Measurements from ENCODE around the gene CLCA1. TPM values are rescaled to one million over a fixed set of nuclear protein-coding genes. Genes with fewer than 3 reads are reported as not detected.

Gene CLCA1
- total RNA-seq, 3 donors from 2014 or later = under 0.01 TPM; not detected in 2

DNA sequence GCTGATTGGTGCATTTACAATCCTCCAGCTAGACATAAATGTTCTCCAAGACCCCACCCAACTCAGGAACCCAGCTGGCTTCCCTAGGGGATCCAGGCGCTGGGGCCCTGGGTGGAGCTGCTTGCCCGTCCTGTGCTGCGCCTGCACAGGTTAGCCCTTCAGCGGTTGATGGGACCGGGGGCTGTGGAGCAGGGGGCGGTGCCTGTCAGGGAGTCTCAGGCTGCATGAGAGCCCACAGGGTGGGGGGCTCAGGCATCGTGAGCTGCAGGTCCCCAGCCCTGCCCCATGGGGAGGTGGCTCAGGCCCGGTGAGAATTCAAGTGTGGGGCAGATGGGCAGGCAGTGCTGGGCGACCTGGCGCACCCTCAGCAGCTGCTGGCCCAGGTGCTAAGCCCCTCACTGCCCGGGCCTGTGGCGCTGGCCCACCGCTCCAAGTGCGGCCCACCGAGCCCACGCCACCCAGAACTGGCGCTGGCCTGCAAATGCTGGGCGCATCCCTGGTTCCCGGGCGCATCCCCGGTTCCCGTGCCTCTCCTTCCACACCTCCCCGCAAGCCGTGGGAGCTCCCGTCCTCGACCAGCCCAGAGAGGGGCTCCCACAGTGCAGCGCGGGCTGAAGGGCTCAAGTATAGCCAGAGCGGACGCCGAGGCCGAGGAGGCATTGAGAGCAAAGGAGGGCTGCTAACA lies 55.1 kb downstream of the CLCA1 start:
- Histone ChIP-seq H3K4me3 (no peak overlapping the region), H3K4me1 (no peaks in the 10 kb centered on the region), H3K27ac (no peak overlapping the region), H3K27me3 (no peaks in the 10 kb centered on the region), H3K9me3 (peaks cover 0 to 6% of the 10 kb centered on the region in 2 donors), H3K36me3 (no peaks in the 10 kb centered on the region)
- TF ChIP-seq, protein P1, sequence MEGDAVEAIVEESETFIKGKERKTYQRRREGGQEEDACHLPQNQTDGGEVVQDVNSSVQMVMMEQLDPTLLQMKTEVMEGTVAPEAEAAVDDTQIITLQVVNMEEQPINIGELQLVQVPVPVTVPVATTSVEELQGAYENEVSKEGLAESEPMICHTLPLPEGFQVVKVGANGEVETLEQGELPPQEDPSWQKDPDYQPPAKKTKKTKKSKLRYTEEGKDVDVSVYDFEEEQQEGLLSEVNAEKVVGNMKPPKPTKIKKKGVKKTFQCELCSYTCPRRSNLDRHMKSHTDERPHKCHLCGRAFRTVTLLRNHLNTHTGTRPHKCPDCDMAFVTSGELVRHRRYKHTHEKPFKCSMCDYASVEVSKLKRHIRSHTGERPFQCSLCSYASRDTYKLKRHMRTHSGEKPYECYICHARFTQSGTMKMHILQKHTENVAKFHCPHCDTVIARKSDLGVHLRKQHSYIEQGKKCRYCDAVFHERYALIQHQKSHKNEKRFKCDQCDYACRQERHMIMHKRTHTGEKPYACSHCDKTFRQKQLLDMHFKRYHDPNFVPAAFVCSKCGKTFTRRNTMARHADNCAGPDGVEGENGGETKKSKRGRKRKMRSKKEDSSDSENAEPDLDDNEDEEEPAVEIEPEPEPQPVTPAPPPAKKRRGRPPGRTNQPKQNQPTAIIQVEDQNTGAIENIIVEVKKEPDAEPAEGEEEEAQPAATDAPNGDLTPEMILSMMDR (IDR thresholded peaks at IDR 0.05) = no peak
- TF ChIP-seq POLR2AphosphoS5 (IDR thresholded peaks at IDR 0.05) (no peak), POLR2A (IDR thresholded peaks at IDR 0.05) (no peak)
- intact Hi-C loops (cut with DNase I; ENCODE audit: low total_unique reads) = no loop called here
- no peak for DNase-seq (ENCODE audit: low spot score in 2 of 2)

DNA sequence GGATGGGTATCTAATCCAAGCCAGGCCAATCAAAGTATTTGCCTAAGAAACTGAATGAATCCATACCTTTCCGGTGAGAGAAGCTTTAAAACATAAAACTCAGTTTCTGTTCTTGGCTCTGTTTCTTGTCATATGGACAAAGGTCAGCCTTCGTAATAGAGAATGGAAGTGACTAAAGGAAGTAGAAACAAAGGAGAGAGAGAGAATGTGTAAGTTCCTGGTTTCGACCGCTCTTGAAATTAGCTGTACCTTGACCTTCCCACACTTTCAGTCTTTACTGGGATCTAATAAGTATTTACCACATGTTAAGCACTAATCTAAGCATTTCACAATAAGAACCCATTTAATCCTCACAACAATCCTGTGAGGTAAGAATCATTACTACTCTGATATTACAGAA lies 58.6 kb downstream of the CLCA1 start:
- Histone ChIP-seq H3K4me3 (no peak overlapping the region), H3K9me3 (peaks cover 0 to 6% of the 10 kb centered on the region in 2 donors), H3K36me3 (no peaks in the 10 kb centered on the region), H3K27me3 (no peaks in the 10 kb centered on the region), H3K4me1 (no peaks in the 10 kb centered on the region), H3K27ac (no peak overlapping the region)
- TF ChIP-seq POLR2AphosphoS5 (IDR thresholded peaks at IDR 0.05) (no peak), POLR2A (IDR thresholded peaks at IDR 0.05) (no peak)
- TF ChIP-seq, protein P1 (IDR thresholded peaks at IDR 0.05) = no peak
- no peak for DNase-seq (ENCODE audit: low spot score in 2 of 2)
- intact Hi-C loops (cut with DNase I; ENCODE audit: low total_unique reads) = no loop called here

DNA sequence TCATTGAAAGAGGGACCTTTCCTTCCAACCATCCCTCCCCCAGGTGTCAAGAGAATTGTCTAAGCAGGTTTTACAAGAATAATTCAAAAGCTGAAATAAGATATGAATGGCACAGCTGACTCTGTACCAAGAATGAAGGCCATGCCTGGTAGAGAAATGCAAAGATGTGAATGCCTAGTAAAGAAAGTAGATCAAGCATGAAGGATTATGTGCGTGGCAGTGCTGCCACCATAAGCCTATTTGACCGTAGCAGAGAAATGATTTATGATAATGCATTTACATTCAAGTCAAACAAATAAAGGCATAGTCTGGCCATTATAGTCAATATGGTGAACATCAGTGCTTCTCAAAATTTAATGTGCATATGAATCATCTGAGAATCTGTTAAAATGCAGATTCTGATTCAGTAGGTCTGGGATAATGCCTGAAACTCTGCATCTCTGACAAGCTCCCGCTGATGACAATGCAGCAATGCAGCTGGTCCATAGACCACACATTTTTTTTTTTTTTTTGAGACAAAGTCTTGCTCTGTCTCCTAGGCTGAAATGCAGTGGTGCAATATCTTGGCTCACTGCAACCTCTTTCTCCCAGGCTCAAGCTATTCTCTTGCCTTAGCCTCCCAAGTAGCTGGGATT lies 61.6 kb downstream of the CLCA1 start:
- no peak for DNase-seq (ENCODE audit: low spot score in 2 of 2)
- H3K4me1 ChIP-seq = no peaks in the 10 kb centered on the region
- H3K27ac ChIP-seq = no peak overlapping the region
- no peaks in the 10 kb centered on the region for H3K27me3 ChIP-seq
- H3K9me3 ChIP-seq = no peaks in the 10 kb centered on the region
- no peak overlapping the region for H3K4me3 ChIP-seq
- H3K36me3 ChIP-seq = no peaks in the 10 kb centered on the region
- TF ChIP-seq POLR2AphosphoS5 (IDR thresholded peaks at IDR 0.05) (no peak), POLR2A (IDR thresholded peaks at IDR 0.05) (no peak)
- TF ChIP-seq, protein P1 (IDR thresholded peaks at IDR 0.05) = no peak
- intact Hi-C loops (cut with DNase I; ENCODE audit: low total_unique reads) = no loop called here

DNA sequence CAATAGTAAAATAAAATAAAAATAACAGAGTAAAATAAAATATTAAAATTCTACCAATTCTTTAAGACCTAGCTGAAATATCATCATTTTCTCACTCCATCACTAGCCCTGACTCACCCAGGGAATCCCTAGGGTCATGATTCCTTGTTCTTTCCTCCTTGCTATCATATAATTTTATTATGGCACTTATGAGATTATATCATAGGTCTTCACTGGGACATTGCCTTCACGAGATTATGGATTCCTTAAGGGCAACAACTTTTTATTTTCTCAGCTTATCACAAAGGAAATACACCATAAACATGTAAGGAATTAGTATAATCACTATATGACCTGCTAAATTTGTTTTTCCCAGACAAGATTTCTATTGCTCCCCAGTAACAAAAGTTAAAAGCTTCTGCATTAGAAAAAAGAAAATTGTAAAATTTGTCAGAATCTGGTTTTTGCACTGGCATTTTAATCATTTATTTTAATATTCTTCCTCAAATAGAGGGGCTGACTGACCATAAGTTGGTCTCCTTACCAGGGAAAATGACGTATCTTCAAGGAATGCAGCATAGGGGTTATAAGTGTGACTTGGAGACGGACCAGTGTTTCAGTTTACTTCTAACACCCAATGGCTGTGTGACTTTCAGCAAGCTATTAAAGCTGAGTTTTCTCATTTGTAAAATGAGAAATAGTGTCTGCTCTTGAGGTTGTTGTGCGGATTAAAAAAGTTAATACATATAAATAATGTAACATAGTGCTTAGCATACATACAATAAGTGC lies 69.4 kb downstream of the CLCA1 start:
- DNase-seq (ENCODE audit: low spot score in 2 of 2) = no peak
- Histone ChIP-seq H3K4me1 (no peaks in the 10 kb centered on the region), H3K27ac (no peak overlapping the region), H3K36me3 (no peaks in the 10 kb centered on the region), H3K4me3 (no peak overlapping the region), H3K27me3 (no peaks in the 10 kb centered on the region), H3K9me3 (no peaks in the 10 kb centered on the region)
- intact Hi-C loops (cut with DNase I; ENCODE audit: low total_unique reads) = no loop called here
- TF ChIP-seq, protein P1 (IDR thresholded peaks at IDR 0.05) = no peak
- TF ChIP-seq POLR2AphosphoS5 (IDR thresholded peaks at IDR 0.05) (no peak), POLR2A (IDR thresholded peaks at IDR 0.05) (no peak)

DNA sequence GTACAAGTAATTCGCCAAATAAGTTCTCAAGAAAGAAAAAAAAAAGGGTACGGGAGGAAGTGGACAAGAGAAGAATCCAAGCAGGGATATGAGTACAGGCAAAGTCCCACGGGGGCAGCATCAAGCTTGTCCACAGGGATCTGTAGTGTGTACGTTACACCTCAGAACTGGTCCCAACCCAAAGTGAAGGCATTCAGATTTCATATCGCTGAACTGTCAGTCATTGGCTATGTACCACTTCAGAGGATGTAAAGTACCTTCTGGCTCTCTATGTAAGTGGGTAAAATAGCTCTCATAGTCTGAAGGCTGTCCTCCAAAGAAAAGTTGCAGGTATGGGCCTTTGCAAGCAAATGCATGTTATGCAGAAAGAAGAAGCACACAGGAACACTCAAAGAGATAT lies 70.0 kb downstream of the CLCA1 start:
- Histone ChIP-seq H3K36me3 (no peaks in the 10 kb centered on the region), H3K4me3 (no peak overlapping the region), H3K27me3 (no peaks in the 10 kb centered on the region), H3K9me3 (no peaks in the 10 kb centered on the region), H3K27ac (no peak overlapping the region), H3K4me1 (no peaks in the 10 kb centered on the region)
- intact Hi-C loops (cut with DNase I; ENCODE audit: low total_unique reads) = no loop called here
- TF ChIP-seq, protein P1 (IDR thresholded peaks at IDR 0.05) = no peak
- TF ChIP-seq POLR2A (IDR thresholded peaks at IDR 0.05) (no peak), POLR2AphosphoS5 (IDR thresholded peaks at IDR 0.05) (no peak)
- DNase-seq (ENCODE audit: low spot score in 2 of 2) = no peak
